Stimulated activated naive CD4-positive, alpha-beta T cell (primary cell): Measurements from ENCODE around the gene KCNQ5.

Experiments
- DNase-seq, 6 experiments: peaks; one replicate each; lab custom pipeline; 2025; lab: John Stamatoyannopoulos, UW

The KCNQ5 gene

GRCh38 chr6:72675396-72675795 is 53.5 kb downstream of the KCNQ5 start:
- no peak for DNase-seq

GRCh38 chr6:72676995-72677394 is 55.1 kb downstream of the KCNQ5 start:
- no peak for DNase-seq

- DNase-seq: no peak
Measured at GRCh38 chr6:72677740-72678139, 55.9 kb downstream of the KCNQ5 start.

- DNase-seq: no peak
Measured at GRCh38 chr6:72683797-72684196, 61.9 kb downstream of the KCNQ5 start.

GRCh38 chr6:72689107-72689954 is 67.5 kb downstream of the KCNQ5 start:
- no peak for DNase-seq

GRCh38 chr6:72691249-72691648 is 69.4 kb downstream of the KCNQ5 start:
- DNase-seq: no peak

GRCh38 chr6:72696055-72696454 is 74.2 kb downstream of the KCNQ5 start:
- no peak for DNase-seq

- no peak for DNase-seq
Measured at GRCh38 chr6:72699159-72699558, 77.3 kb downstream of the KCNQ5 start.

- no peak for DNase-seq
Measured at GRCh38 chr6:72702421-72702820, 80.6 kb downstream of the KCNQ5 start.

- no peak for DNase-seq
Measured at GRCh38 chr6:72703093-72703492, 81.2 kb downstream of the KCNQ5 start.

- no peak for DNase-seq
Measured at GRCh38 chr6:72704979-72705378, 83.1 kb downstream of the KCNQ5 start.

GRCh38 chr6:72709431-72709830 is 87.6 kb downstream of the KCNQ5 start:
- DNase-seq: no peak

GRCh38 chr6:72711731-72712130 is 89.9 kb downstream of the KCNQ5 start:
- no peak for DNase-seq

- DNase-seq: no peak
Measured at GRCh38 chr6:72712910-72713309, 91.0 kb downstream of the KCNQ5 start.

- no peak for DNase-seq
Measured at GRCh38 chr6:72715119-72715518, 93.3 kb downstream of the KCNQ5 start.

GRCh38 chr6:72716916-72717315 is 95.1 kb downstream of the KCNQ5 start:
- no peak for DNase-seq

GRCh38 chr6:72720464-72720863 is 98.6 kb downstream of the KCNQ5 start:
- no peak for DNase-seq

GRCh38 chr6:72721346-72721745 is 99.5 kb downstream of the KCNQ5 start:
- no peak for DNase-seq

GRCh38 chr6:72724545-72724944 is 102.7 kb downstream of the KCNQ5 start:
- no peak for DNase-seq

- no peak for DNase-seq
Measured at GRCh38 chr6:72728706-72729343, 107.0 kb downstream of the KCNQ5 start.

- DNase-seq: no peak
Measured at GRCh38 chr6:72733045-72733444, 111.2 kb downstream of the KCNQ5 start.

GRCh38 chr6:72738091-72738490 is 116.2 kb downstream of the KCNQ5 start:
- no peak for DNase-seq

- no peak for DNase-seq
Measured at GRCh38 chr6:72739368-72739779, 117.5 kb downstream of the KCNQ5 start.

GRCh38 chr6:72740135-72740534 is 118.3 kb downstream of the KCNQ5 start:
- DNase-seq: no peak
